HepG2 (cell line): ENCODE data around the gene TMEM253. TPM values are rescaled to one million over a fixed set of nuclear protein-coding genes. Genes with fewer than 3 reads are reported as not detected.

Source experiments
- DNMT3B ChIP-seq: conservative IDR thresholded peaks from 2 replicates; pipeline ENCODE4 v1.6.1; 2016; ENCODE audit warnings: missing biosample characterization, control low read depth
- ESRRA ChIP-seq: sonication (generic); formaldehyde crosslinking; IDR thresholded peaks from 2 replicates; pipeline ENCODE4 v1.5.1; 2020; ENCODE audit warnings: mild to moderate bottlenecking, low read depth, missing genetic modification reagents
- ETV6 ChIP-seq: sonication (generic); formaldehyde crosslinking; conservative IDR thresholded peaks from 2 replicates; pipeline ENCODE4 v1.4.0; 2020; ENCODE audit warnings: missing genetic modification reagents
- IRF2 ChIP-seq: IDR thresholded peaks from 2 replicates; pipeline ENCODE4 v1.6.1; 2018; ENCODE audit warnings: missing genetic modification reagents, missing compliant biosample characterization
- MEIS2 ChIP-seq: sonication (generic); formaldehyde crosslinking; IDR thresholded peaks from 2 replicates; pipeline ENCODE4 v1.9.0; 2021; ENCODE audit warnings: mild to moderate bottlenecking, missing genetic modification reagents
- MIXL1 ChIP-seq: IDR thresholded peaks from 2 replicates; pipeline ENCODE4 v1.6.1; 2016
- NR1H2 ChIP-seq: sonication (generic); formaldehyde crosslinking; IDR thresholded peaks from 2 replicates; pipeline ENCODE4 v1.8.1; 2022; ENCODE audit warnings: low read depth, missing genetic modification reagents, borderline replicate concordance
- ONECUT2 ChIP-seq: sonication (generic); formaldehyde crosslinking; IDR thresholded peaks from 2 replicates; pipeline ENCODE4 v1.4.0; 2020; ENCODE audit warnings: missing genetic modification reagents
- RBM39 ChIP-seq: fragments of 200-400 bp; formaldehyde crosslinking; IDR thresholded peaks from one replicate; pipeline ENCODE4 v1.6.1; 2018; ENCODE audit warnings: antibody characterized with exemption, mild to moderate bottlenecking, low read depth, low read length; ENCODE audit not compliant: poor library complexity, severe bottlenecking
- SALL1 ChIP-seq: sonication (generic); formaldehyde crosslinking; IDR thresholded peaks from 2 replicates; pipeline ENCODE4 v1.8.0; 2022; ENCODE audit warnings: mild to moderate bottlenecking, missing genetic modification reagents
- SOX13 ChIP-seq, 3 experiments: fragments of 450-650 bp in 1 of 3; sonication (generic) in 1 of 3; formaldehyde crosslinking in 1 of 3; IDR thresholded peaks in 2 of 3; conservative IDR thresholded peaks in 1 of 3; 2 replicates each; pipeline versions ENCODE4 v1.5.0 to v1.6.1; 2016 to 2020; ENCODE audit warnings: antibody characterized with exemption in 1 of 3, mild to moderate bottlenecking in 1 of 3, missing compliant biosample characterization in 1 of 3, missing genetic modification reagents in 1 of 3, moderate library complexity in 1 of 3
- SRY ChIP-seq: sonication (generic); formaldehyde crosslinking; IDR thresholded peaks from 2 replicates; pipeline ENCODE4 v1.8.0; 2022; ENCODE audit warnings: mild to moderate bottlenecking, missing genetic modification reagents
- ZBTB25 ChIP-seq: IDR thresholded peaks from 2 replicates; pipeline ENCODE4 v1.6.1; 2018; ENCODE audit warnings: missing genetic modification reagents
- ZFY ChIP-seq: sonication (generic); formaldehyde crosslinking; IDR thresholded peaks from 2 replicates; pipeline ENCODE4 v1.4.0; 2020; ENCODE audit warnings: missing genetic modification reagents
- ZNF160 ChIP-seq: sonication (generic); formaldehyde crosslinking; IDR thresholded peaks from 2 replicates; pipeline ENCODE4 v1.8.0; 2022; ENCODE audit warnings: mild to moderate bottlenecking, inconsistent platforms, missing genetic modification reagents
- ZNF33A ChIP-seq: sonication (generic); formaldehyde crosslinking; IDR thresholded peaks from 2 replicates; pipeline ENCODE4 v1.5.1; 2020; ENCODE audit warnings: missing genetic modification reagents, mild to moderate bottlenecking, moderate library complexity, borderline replicate concordance
- ZNF772 ChIP-seq: sonication (generic); formaldehyde crosslinking; IDR thresholded peaks from 2 replicates; pipeline ENCODE4 v1.5.0; 2020; ENCODE audit warnings: mild to moderate bottlenecking, missing genetic modification reagents
- polyA plus RNA-seq, 8 experiments: library from polyadenylated mRNA; depleted of rRNA in 3 of 8; stranded (reverse) in 7 of 8; unstranded in 1 of 8; fragments of >200 nt; fragmentation: Illumina TruSeq in 4 of 8; extraction: Trizol in 4 of 8; gene quantifications; 2 replicates each; pipeline versions ENCODE4 v1.2.1 to v1.2.3, GENCODE V29; 2011 to 2016; ENCODE audit warnings: low read depth in 4 of 8, missing spikeins in 1 of 8, mixed read lengths in 1 of 8; ENCODE audit not compliant: insufficient read depth in 1 of 8
- total RNA-seq, 5 experiments: library from RNA; depleted of rRNA; stranded (reverse); fragments of >200 nt; fragmentation: Illumina TruSeq; extraction: Trizol; gene quantifications; 2 replicates each; pipeline ENCODE4 v1.2.3, GENCODE V29; 2016; ENCODE audit warnings: low read depth in 1 of 5
- TF ChIP-seq, protein P1 (sequence below): sonication (generic); formaldehyde crosslinking; IDR thresholded peaks from 2 replicates; pipeline ENCODE4 v1.8.1; 2023; ENCODE audit warnings: mild to moderate bottlenecking, moderate library complexity, missing genetic modification reagents
- TF ChIP-seq, protein P2 (sequence below): sonication (generic); formaldehyde crosslinking; IDR thresholded peaks from 2 replicates; pipeline ENCODE4; 2020; ENCODE audit warnings: missing genetic modification reagents, mild to moderate bottlenecking, borderline replicate concordance

The TMEM253 gene
- total and polyA plus RNA-seq, 2 of the 13 experiments (the other 11 are each of a cell fraction or from before 2014, with no cell fraction given): 0.29 to 0.45 TPM

DNA sequence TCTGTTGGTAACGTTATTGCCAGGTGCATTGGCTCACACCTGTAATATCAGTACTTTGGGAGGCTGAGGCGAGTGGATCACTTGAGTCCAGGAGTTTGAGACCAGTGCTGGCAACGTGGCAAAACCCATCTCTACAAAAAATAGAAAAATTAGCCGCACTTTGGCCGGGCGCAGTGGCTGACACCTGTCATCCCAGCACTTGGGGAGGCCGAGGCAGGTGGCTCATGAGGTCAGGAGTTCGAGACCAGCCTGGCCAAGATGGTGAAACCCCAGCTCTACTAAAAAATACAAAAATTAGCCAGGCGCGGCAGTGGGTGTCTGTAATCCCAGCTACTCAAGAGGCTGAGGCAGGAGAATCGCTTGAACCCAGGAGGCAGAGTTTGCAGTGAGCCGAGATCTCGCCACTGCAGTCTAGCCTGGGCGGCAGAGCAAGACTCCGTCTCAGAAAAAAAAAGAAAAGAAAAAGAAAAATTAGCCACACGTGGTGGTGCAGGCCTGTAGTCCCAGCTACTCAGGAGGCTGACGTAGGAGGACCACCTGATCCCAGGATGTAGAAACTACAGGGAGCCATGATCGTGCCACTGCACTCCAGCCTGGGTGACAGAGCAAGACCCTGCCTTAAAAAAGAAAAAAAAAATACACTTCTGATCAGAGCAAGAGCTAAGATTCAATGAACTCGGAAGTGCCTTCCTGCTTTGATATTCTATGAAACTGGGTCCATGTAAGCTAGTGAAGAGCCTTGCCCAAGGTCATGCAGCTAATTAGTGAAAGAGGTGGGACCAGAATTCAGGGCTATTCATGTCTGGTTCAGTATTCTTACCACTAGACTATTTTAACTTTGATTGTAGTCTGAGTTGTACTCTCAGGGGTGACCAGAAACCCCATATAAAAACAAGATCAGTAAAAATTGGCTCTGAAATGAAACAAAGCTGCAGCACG lies 47.4 kb upstream of the TMEM253 start (continued):
- TF ChIP-seq, protein P1, sequence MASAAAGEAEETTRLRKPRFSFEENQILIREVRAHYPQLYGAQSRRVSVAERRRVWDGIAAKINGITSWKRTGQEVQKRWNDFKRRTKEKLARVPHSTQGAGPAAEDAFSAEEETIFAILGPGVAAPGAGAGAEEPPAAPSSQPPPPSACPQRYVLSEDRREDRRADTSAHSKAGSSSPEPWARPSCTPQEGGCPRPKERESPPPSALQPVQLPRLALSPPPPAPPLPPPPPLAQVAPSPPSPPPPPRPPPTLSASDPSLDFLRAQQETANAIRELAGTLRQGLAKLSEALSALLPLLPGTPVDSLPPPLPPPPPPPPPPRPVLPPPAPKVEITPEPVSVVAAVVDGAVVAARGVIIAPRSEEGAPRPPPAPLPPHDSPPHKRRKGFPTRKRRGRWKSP (CRISPR knock-in tag): no peak
- TF ChIP-seq ZNF33A (CRISPR knock-in tag) (0 out of 2 replicates have a peak, but pooled peaks have one; percentile 1), ZBTB25 (CRISPR knock-in tag) (no peak), MEIS2 (CRISPR knock-in tag) (no peak), ZFY (peak; percentile 33; the same call in 1 of the 2 replicates), RBM39 (no peak), ZNF160 (CRISPR knock-in tag) (peak; percentile 28; the same call in 1 of the 2 replicates), NR1H2 (CRISPR knock-in tag) (no peak), SOX13 (IDR thresholded peaks at IDR 0.05) (no peak), SOX13 (CRISPR knock-in tag; conservative IDR thresholded peaks at IDR 0.05 in 1 of 2, IDR thresholded peaks at IDR 0.05 in 1 of 2) (peak in 1 of 2 experiments; percentile 16; a peak in 1 of 4 replicates), ZNF772 (peak; percentile 7; the same call in 1 of the 2 replicates), SALL1 (CRISPR knock-in tag) (peak; percentile 33; the same call in 1 of the 2 replicates), IRF2 (no peak), SRY (CRISPR knock-in tag) (peak; percentile 47; the same call in 1 of the 2 replicates), MIXL1 (peak; percentile 93), ESRRA (CRISPR knock-in tag) (no peak), DNMT3B (CRISPR knock-in tag) (no peak), ETV6 (CRISPR knock-in tag) (no peak), ONECUT2 (CRISPR knock-in tag) (no peak)
- TF ChIP-seq, protein P2, sequence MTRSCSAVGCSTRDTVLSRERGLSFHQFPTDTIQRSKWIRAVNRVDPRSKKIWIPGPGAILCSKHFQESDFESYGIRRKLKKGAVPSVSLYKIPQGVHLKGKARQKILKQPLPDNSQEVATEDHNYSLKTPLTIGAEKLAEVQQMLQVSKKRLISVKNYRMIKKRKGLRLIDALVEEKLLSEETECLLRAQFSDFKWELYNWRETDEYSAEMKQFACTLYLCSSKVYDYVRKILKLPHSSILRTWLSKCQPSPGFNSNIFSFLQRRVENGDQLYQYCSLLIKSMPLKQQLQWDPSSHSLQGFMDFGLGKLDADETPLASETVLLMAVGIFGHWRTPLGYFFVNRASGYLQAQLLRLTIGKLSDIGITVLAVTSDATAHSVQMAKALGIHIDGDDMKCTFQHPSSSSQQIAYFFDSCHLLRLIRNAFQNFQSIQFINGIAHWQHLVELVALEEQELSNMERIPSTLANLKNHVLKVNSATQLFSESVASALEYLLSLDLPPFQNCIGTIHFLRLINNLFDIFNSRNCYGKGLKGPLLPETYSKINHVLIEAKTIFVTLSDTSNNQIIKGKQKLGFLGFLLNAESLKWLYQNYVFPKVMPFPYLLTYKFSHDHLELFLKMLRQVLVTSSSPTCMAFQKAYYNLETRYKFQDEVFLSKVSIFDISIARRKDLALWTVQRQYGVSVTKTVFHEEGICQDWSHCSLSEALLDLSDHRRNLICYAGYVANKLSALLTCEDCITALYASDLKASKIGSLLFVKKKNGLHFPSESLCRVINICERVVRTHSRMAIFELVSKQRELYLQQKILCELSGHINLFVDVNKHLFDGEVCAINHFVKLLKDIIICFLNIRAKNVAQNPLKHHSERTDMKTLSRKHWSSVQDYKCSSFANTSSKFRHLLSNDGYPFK (CRISPR knock-in tag): peak; percentile 62; the same call in 1 of the 2 replicates
